ENCODE results near the gene KMO.
A peak's percentile ranks its signal among the peaks of the same experiment; 100 is the strongest.

KMO gene

GRCh38 chr1:241640867-241641622 is 108.9 kb downstream of the KMO start:
- no peaks in the 10 kb centered on the region for H3K36me3 ChIP-seq (ENCODE audit: control insufficient read depth in 5 of 5, insufficient read depth in 5 of 5, low read length in 5 of 5)
- H3K27ac ChIP-seq (ENCODE audit: low read depth, low read length): no peak overlapping the region
- peaks cover 0 to 2% (median 0%) of the 10 kb centered on the region in 5 donors for H3K9me3 ChIP-seq (ENCODE audit: control insufficient read depth in 5 of 5, low read length in 5 of 5)
- peaks cover 0 to 23% (median 15%) of the 10 kb centered on the region in 5 donors for H3K4me1 ChIP-seq (ENCODE audit: control insufficient read depth in 5 of 5, insufficient read depth in 5 of 5, low read length in 5 of 5)
- peak overlapping the region; percentile 59 to 88 (median 69) for H3K4me3 ChIP-seq (ENCODE audit: low read depth in 1 of 5, low read length in 5 of 5)
- no peaks in the 10 kb centered on the region for H3K27me3 ChIP-seq (ENCODE audit: control insufficient read depth in 5 of 5, insufficient read depth in 4 of 5, low read length in 5 of 5)
- peak overlapping the region in 2 of 5 donors; percentile 11 to 55 for H3K9ac ChIP-seq (ENCODE audit: low read length in 5 of 5)

- no peak overlapping the region for H3K27ac ChIP-seq (ENCODE audit: low read depth, low read length)
- H3K9me3 ChIP-seq (ENCODE audit: control insufficient read depth in 5 of 5, low read length in 5 of 5): peaks cover 0 to 2% (median 0%) of the 10 kb centered on the region in 5 donors
- peaks cover 0 to 22% (median 15%) of the 10 kb centered on the region in 5 donors for H3K4me1 ChIP-seq (ENCODE audit: control insufficient read depth in 5 of 5, insufficient read depth in 5 of 5, low read length in 5 of 5)
- H3K27me3 ChIP-seq (ENCODE audit: control insufficient read depth in 5 of 5, insufficient read depth in 4 of 5, low read length in 5 of 5): no peaks in the 10 kb centered on the region
- no peak overlapping the region for H3K4me3 ChIP-seq (ENCODE audit: low read depth in 1 of 5, low read length in 5 of 5)
- no peaks in the 10 kb centered on the region for H3K36me3 ChIP-seq (ENCODE audit: control insufficient read depth in 5 of 5, insufficient read depth in 5 of 5, low read length in 5 of 5)
- no peak overlapping the region for H3K9ac ChIP-seq (ENCODE audit: low read length in 5 of 5)
Measured at GRCh38 chr1:241641773-241642592, 109.8 kb downstream of the KMO start.

- peaks cover 0 to 18% (median 10%) of the 10 kb centered on the region in 5 donors for H3K4me1 ChIP-seq (ENCODE audit: control insufficient read depth in 5 of 5, insufficient read depth in 5 of 5, low read length in 5 of 5)
- H3K27me3 ChIP-seq (ENCODE audit: control insufficient read depth in 5 of 5, insufficient read depth in 4 of 5, low read length in 5 of 5): no peaks in the 10 kb centered on the region
- H3K9me3 ChIP-seq (ENCODE audit: control insufficient read depth in 5 of 5, low read length in 5 of 5): peaks cover 0 to 2% (median 0%) of the 10 kb centered on the region in 5 donors
- H3K4me3 ChIP-seq (ENCODE audit: low read depth in 1 of 5, low read length in 5 of 5): no peak overlapping the region
- H3K27ac ChIP-seq (ENCODE audit: low read depth, low read length): no peak overlapping the region
- H3K9ac ChIP-seq (ENCODE audit: low read length in 5 of 5): no peak overlapping the region
- no peaks in the 10 kb centered on the region for H3K36me3 ChIP-seq (ENCODE audit: control insufficient read depth in 5 of 5, insufficient read depth in 5 of 5, low read length in 5 of 5)
Measured at GRCh38 chr1:241642593-241642944, 110.4 kb downstream of the KMO start.

GRCh38 chr1:241644259-241644658 is 112.1 kb downstream of the KMO start:
- Histone ChIP-seq H3K36me3 (ENCODE audit: control insufficient read depth in 5 of 5, insufficient read depth in 5 of 5, low read length in 5 of 5) (no peaks in the 10 kb centered on the region), H3K27ac (ENCODE audit: low read depth, low read length) (no peak overlapping the region), H3K9me3 (ENCODE audit: control insufficient read depth in 5 of 5, low read length in 5 of 5) (peaks cover 0 to 2% (median 0%) of the 10 kb centered on the region in 5 donors), H3K27me3 (ENCODE audit: control insufficient read depth in 5 of 5, insufficient read depth in 4 of 5, low read length in 5 of 5) (no peaks in the 10 kb centered on the region), H3K9ac (ENCODE audit: low read length in 5 of 5) (no peak overlapping the region), H3K4me3 (ENCODE audit: low read depth in 1 of 5, low read length in 5 of 5) (no peak overlapping the region), H3K4me1 (ENCODE audit: control insufficient read depth in 5 of 5, insufficient read depth in 5 of 5, low read length in 5 of 5) (peaks cover 0 to 7% (median 5%) of the 10 kb centered on the region in 5 donors)

DNA sequence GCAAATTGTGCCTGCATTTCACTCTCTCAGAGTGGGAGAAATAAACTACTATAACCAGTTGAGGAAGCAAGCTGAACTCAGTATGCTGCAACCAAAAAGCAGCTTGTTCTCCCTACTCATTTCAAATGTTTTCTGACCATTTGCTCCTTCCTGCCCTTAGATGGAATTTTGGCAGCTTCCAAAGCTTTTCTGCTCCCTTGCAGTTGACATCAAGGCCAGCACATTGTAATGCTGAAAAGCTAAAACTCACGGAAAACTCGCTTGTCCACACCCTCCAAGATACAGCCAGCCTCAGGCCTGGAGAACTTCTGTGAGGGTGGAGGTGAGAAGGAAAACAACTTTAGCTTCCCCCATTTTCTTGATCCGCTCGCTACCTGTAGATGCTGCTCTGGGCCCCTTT is 113.0 kb downstream of the KMO start:
- H3K4me1 ChIP-seq (ENCODE audit: control insufficient read depth in 5 of 5, insufficient read depth in 5 of 5, low read length in 5 of 5): peaks cover 0 to 6% (median 3%) of the 10 kb centered on the region in 5 donors
- no peak overlapping the region for H3K4me3 ChIP-seq (ENCODE audit: low read depth in 1 of 5, low read length in 5 of 5)
- no peak overlapping the region for H3K9ac ChIP-seq (ENCODE audit: low read length in 5 of 5)
- peaks cover 0 to 3% (median 0%) of the 10 kb centered on the region in 5 donors for H3K27me3 ChIP-seq (ENCODE audit: control insufficient read depth in 5 of 5, insufficient read depth in 4 of 5, low read length in 5 of 5)
- H3K9me3 ChIP-seq (ENCODE audit: control insufficient read depth in 5 of 5, low read length in 5 of 5): peaks cover 0 to 2% (median 0%) of the 10 kb centered on the region in 5 donors
- no peak overlapping the region for H3K27ac ChIP-seq (ENCODE audit: low read depth, low read length)
- no peaks in the 10 kb centered on the region for H3K36me3 ChIP-seq (ENCODE audit: control insufficient read depth in 5 of 5, insufficient read depth in 5 of 5, low read length in 5 of 5)
